Renal pelvis (tissue), 4 donors: ENCODE data around the gene PAFAH1B1. TPM values are rescaled to one million over a fixed set of nuclear protein-coding genes. Genes with fewer than 3 reads are reported as not detected.
"Not testable (repeated sequence)": the region's sequence is repeated elsewhere in the genome, so short reads cannot be mapped to it uniquely, and the experiment has no call there.

ENCODE experiments used
- DNase-seq: peaks from one replicate; pipeline ENCODE4 v3.0.0-alpha.2; 2013
- polyA plus RNA-seq, 3 donors: library from polyadenylated mRNA; unstranded; fragments of 120-200 nt; gene quantifications; one replicate each; pipeline ENCODE4 v1.2.1, GENCODE V29; 2013; ENCODE audit not compliant: insufficient read length in 3 of 3

Gene PAFAH1B1
- polyA plus RNA-seq, 3 donors = 117 to 163 (median 139) TPM

GRCh38 chr17:2582493-2582892 is 11.0 kb upstream of the PAFAH1B1 start:
- DNase-seq = no peak

- DNase-seq = no peak
These were observed 2.3 kb upstream of the PAFAH1B1 start for GRCh38 chr17:2591040-2591640.

GRCh38 chr17:2593821-2594721 is 617 bp downstream of the PAFAH1B1 start:
- DNase-seq = peak; percentile 85

- DNase-seq = peak; percentile 9
These were observed 1.5 kb downstream of the PAFAH1B1 start for GRCh38 chr17:2594722-2595599.

GRCh38 chr17:2595716-2596115 is 2.3 kb downstream of the PAFAH1B1 start:
- DNase-seq = no peak

- no peak for DNase-seq
These were observed 4.7 kb downstream of the PAFAH1B1 start for GRCh38 chr17:2598166-2598565.

- DNase-seq = no peak
These were observed 9.2 kb downstream of the PAFAH1B1 start for GRCh38 chr17:2602597-2603017.

GRCh38 chr17:2608350-2608913 is 15.0 kb downstream of the PAFAH1B1 start:
- no peak for DNase-seq

- no peak for DNase-seq
These were observed 15.6 kb downstream of the PAFAH1B1 start for GRCh38 chr17:2609091-2609490.

GRCh38 chr17:2610195-2611175 is 17.0 kb downstream of the PAFAH1B1 start:
- DNase-seq = no peak

- DNase-seq = no peak
These were observed 18.2 kb downstream of the PAFAH1B1 start for GRCh38 chr17:2611627-2612026.

- no peak for DNase-seq
These were observed 19.2 kb downstream of the PAFAH1B1 start for GRCh38 chr17:2612630-2613029.

- DNase-seq = no peak
These were observed 19.8 kb downstream of the PAFAH1B1 start for GRCh38 chr17:2613089-2613808.

- no peak for DNase-seq
These were observed 22.4 kb downstream of the PAFAH1B1 start for GRCh38 chr17:2615882-2616281.

GRCh38 chr17:2621241-2621640 is 27.8 kb downstream of the PAFAH1B1 start:
- DNase-seq = no peak

- DNase-seq = not testable (repeated sequence)
These were observed 28.5 kb downstream of the PAFAH1B1 start for GRCh38 chr17:2621951-2622405.

GRCh38 chr17:2622721-2623301 is 29.4 kb downstream of the PAFAH1B1 start:
- not testable (repeated sequence) for DNase-seq

GRCh38 chr17:2624292-2624731 is 30.9 kb downstream of the PAFAH1B1 start:
- DNase-seq = no peak

GRCh38 chr17:2626626-2627219 is 33.3 kb downstream of the PAFAH1B1 start:
- not testable (repeated sequence) for DNase-seq
